ENCODE measurements around the gene BUD23. TPM values are rescaled to one million over a fixed set of nuclear protein-coding genes. Genes with fewer than 3 reads are reported as not detected.

The BUD23 gene
- total and polyA plus RNA-seq, 2 donors (not counting 1 experiment from before 2014, with no cell fraction given) = 62.4 to 63.9 TPM

DNA sequence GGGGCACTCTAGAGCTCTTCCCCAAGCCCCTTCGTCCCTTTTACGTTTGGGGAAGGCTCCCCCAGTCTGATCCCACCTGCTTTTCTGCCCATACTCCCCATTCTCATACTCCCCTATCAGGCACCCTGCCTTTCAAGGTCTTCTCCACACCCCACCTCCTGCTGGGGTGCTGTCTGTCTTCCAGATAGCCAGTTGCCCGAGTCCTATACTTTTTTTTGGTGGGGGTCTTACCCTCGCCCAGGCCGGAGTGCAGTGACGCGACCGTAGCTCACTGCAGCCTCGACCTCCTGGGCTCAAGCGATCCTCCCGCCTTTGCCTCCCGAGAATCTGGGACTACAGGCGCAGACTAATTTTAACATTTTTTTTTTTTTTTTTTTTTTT lies 56.0 kb downstream of the BUD23 start:
- CTCF ChIA-PET = interaction anchor here (0.5 to 2.3 kb wide), 5 partner anchors 20 to 191 kb away, joined by 3 to 6 read pairs (median 5); partner anchors contain the start of gene STX1A
- peaks cover 11% of the 10 kb centered on the region for H3K4me1 Mint-ChIP-seq

More for the DNA sequence above, 56.0 kb downstream of the BUD23 start:
- TF ChIP-seq CTCF (IDR thresholded peaks at IDR 0.05) (no peak), EZH2 (IDR thresholded peaks at IDR 0.05; ENCODE audit: borderline replicate concordance, insufficient read depth, low read depth, low read length, poor library complexity, severe bottlenecking) (no peak)
- ATAC-seq (ENCODE audit: low read depth) (no peak), DNase-seq (no peak)
- Histone ChIP-seq H4K20me1 (ENCODE audit: control insufficient read depth, insufficient read depth, low read length, poor library complexity, severe bottlenecking) (peaks cover 8% of the 10 kb centered on the region), H3K27me3 (replicated peaks in 1 of 4; ENCODE audit: control extremely low read depth in 1 of 4, control insufficient read depth in 3 of 4, insufficient read depth in 4 of 4, low read length in 3 of 4) (peaks cover 0 to 4% (median 0%) of the 10 kb centered on the region in 4 experiments), H3K4me2 (replicated peaks; ENCODE audit: low read depth, low read length, poor library complexity, severe bottlenecking) (peak overlapping the region; percentile 95), H3K36me3 (replicated peaks in 1 of 2; ENCODE audit: control extremely low read depth in 1 of 2, control insufficient read depth in 1 of 2, extremely low read depth in 1 of 2, insufficient read depth in 2 of 2, low read length in 1 of 2) (peaks cover 0 to 7% of the 10 kb centered on the region in 2 experiments), H3K4me3 (ENCODE audit: control extremely low read depth in 1 of 5, extremely low read depth in 1 of 5, insufficient read depth in 1 of 5, low read depth in 2 of 5, low read length in 4 of 5) (peak overlapping the region; percentile 41 to 94 (median 91)), H3K4me1 (ENCODE audit: control insufficient read depth in 2 of 2, insufficient read depth in 2 of 2, low read length in 2 of 2) (peaks cover 4 to 18% of the 10 kb centered on the region in 2 donors), H3K27ac (ENCODE audit: low read length in 2 of 2) (peak overlapping the region; percentile 79 to 93), H3K9me3 (ENCODE audit: control extremely low read depth in 1 of 3, control insufficient read depth in 2 of 3, insufficient read depth in 1 of 3, low read length in 2 of 3) (peaks cover 0 to 6% (median 0%) of the 10 kb centered on the region in 3 donors), H3K79me2 (ENCODE audit: control insufficient read depth, insufficient read depth, low read length) (peaks cover 4% of the 10 kb centered on the region), H2AFZ (ENCODE audit: insufficient read depth, low read depth, low read length, poor library complexity, severe bottlenecking) (peak overlapping the region; percentile 92), H3K9ac (ENCODE audit: low read length) (peak overlapping the region; percentile 94)
- WGBS (ENCODE audit: insufficient coverage) = 67% methylated on average over 12 of the region's 13 CpGs
- Mint-ChIP-seq H3K27ac (peak overlapping the region; percentile 85), H3K9me3 (ENCODE audit: insufficient read depth) (no peaks in the 10 kb centered on the region), H3K4me3 (peak overlapping the region; percentile 91), H3K27me3 (no peaks in the 10 kb centered on the region)
- POLR2A ChIA-PET = interaction anchor here (1.0 kb wide), 1 partner anchor 72 kb away, joined by 8 read pairs; the partner anchor contains the start of gene VPS37D
- intact Hi-C loops (cut with micrococcal nuclease) = loop anchor here (1.0 to 10.0 kb wide), 4 partner anchors 103 to 433 kb away; partner anchors contain the start of genes EIF4H, LIMK1 and METTL27
